Measurements from ENCODE around the gene KRTAP6-2.

- TF ChIP-seq CTCF (IDR thresholded peaks at IDR 0.05) = no peak
- no peak for TF ChIP-seq POLR2A (IDR thresholded peaks at IDR 0.05)
- no peak for TF ChIP-seq POLR2AphosphoS5 (IDR thresholded peaks at IDR 0.05; ENCODE audit: insufficient read depth in 1 of 2, low read depth in 1 of 2)
These were observed 45.9 kb downstream of the KRTAP6-2 start for GRCh38 chr21:30552782-30553181.

All from vagina (tissue), 2 donors.